Panc1 (cell line): ENCODE data around the gene UROC1.

Experiments
- POLR2AphosphoS5 ChIP-seq: IDR thresholded peaks from 2 replicates; pipeline ENCODE4 v1.6.1; 2012; ENCODE audit warnings: mild to moderate bottlenecking, low read depth, low read length, moderate library complexity
- SIN3A ChIP-seq: IDR thresholded peaks from 2 replicates; pipeline ENCODE4 v1.6.1; 2012; ENCODE audit warnings: low read depth, mild to moderate bottlenecking, low read length, moderate library complexity, borderline replicate concordance; ENCODE audit not compliant: insufficient read depth
- TCF7L2 ChIP-seq: IDR thresholded peaks from 2 replicates; pipeline ENCODE4 v1.6.1; 2011; ENCODE audit warnings: mild to moderate bottlenecking, low read depth, low read length, inconsistent platforms
- TF ChIP-seq, protein P1 (sequence below): fragments of 450-650 bp; IDR thresholded peaks from 2 replicates; pipeline ENCODE4 v1.5.1; 2017; ENCODE audit warnings: mild to moderate bottlenecking
- TF ChIP-seq, protein P2 (sequence below), 2 experiments: IDR thresholded peaks; 2 replicates each; pipeline ENCODE4 v1.6.1; 2011 to 2012; ENCODE audit warnings: low read depth in 2 of 2, control low read depth in 1 of 2, low read length in 1 of 2, mild to moderate bottlenecking in 1 of 2, moderate library complexity in 1 of 2; ENCODE audit not compliant: insufficient read depth in 1 of 2

DNA sequence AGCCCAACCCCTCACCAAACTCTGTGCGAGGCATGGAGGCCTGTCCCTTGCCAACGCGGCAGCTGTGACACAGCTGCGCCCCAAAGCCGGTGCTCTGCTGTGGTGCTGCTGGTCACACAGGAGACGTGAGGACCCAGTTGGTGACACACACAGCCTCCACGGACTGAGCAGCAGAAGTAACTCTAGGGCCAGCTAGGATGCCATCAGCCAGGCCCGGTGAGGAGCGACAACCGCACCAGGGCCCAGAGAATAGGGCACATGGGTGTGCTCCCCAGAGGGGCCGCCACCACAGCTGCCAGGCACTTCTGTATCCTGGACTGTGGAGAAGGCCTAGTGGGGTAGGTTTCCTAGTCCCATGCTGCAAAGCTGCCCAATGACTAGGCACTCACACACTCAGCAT, 52.6 kb downstream of the UROC1 start:
- TF ChIP-seq, protein P1, sequence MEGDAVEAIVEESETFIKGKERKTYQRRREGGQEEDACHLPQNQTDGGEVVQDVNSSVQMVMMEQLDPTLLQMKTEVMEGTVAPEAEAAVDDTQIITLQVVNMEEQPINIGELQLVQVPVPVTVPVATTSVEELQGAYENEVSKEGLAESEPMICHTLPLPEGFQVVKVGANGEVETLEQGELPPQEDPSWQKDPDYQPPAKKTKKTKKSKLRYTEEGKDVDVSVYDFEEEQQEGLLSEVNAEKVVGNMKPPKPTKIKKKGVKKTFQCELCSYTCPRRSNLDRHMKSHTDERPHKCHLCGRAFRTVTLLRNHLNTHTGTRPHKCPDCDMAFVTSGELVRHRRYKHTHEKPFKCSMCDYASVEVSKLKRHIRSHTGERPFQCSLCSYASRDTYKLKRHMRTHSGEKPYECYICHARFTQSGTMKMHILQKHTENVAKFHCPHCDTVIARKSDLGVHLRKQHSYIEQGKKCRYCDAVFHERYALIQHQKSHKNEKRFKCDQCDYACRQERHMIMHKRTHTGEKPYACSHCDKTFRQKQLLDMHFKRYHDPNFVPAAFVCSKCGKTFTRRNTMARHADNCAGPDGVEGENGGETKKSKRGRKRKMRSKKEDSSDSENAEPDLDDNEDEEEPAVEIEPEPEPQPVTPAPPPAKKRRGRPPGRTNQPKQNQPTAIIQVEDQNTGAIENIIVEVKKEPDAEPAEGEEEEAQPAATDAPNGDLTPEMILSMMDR = no peak
- TF ChIP-seq POLR2AphosphoS5 (no peak), SIN3A (no peak), TCF7L2 (no peak)
- TF ChIP-seq, protein P2, sequence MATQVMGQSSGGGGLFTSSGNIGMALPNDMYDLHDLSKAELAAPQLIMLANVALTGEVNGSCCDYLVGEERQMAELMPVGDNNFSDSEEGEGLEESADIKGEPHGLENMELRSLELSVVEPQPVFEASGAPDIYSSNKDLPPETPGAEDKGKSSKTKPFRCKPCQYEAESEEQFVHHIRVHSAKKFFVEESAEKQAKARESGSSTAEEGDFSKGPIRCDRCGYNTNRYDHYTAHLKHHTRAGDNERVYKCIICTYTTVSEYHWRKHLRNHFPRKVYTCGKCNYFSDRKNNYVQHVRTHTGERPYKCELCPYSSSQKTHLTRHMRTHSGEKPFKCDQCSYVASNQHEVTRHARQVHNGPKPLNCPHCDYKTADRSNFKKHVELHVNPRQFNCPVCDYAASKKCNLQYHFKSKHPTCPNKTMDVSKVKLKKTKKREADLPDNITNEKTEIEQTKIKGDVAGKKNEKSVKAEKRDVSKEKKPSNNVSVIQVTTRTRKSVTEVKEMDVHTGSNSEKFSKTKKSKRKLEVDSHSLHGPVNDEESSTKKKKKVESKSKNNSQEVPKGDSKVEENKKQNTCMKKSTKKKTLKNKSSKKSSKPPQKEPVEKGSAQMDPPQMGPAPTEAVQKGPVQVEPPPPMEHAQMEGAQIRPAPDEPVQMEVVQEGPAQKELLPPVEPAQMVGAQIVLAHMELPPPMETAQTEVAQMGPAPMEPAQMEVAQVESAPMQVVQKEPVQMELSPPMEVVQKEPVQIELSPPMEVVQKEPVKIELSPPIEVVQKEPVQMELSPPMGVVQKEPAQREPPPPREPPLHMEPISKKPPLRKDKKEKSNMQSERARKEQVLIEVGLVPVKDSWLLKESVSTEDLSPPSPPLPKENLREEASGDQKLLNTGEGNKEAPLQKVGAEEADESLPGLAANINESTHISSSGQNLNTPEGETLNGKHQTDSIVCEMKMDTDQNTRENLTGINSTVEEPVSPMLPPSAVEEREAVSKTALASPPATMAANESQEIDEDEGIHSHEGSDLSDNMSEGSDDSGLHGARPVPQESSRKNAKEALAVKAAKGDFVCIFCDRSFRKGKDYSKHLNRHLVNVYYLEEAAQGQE (IDR thresholded peaks at IDR 0.05; ENCODE audit: insufficient read depth in 1 of 2, low read depth in 2 of 2, low read length in 1 of 2) = no peak
